GM19351 (cell line): ENCODE measurements around the gene ENOX2.
"Not testable (repeated sequence)": the region's sequence is repeated elsewhere in the genome, so short reads cannot be mapped to it uniquely, and the experiment has no call there.

Experiments
- ATAC-seq: cut with Tn5 transposase; IDR thresholded peaks from one replicate; pipeline ENCODE4 v1.9.1; 2021; ENCODE audit warnings: mild to moderate bottlenecking, moderate library complexity; ENCODE audit not compliant: unreplicated experiment

Gene ENOX2

GRCh38 chrX:130829526-130830515, 73.2 kb downstream of the ENOX2 start:
- ATAC-seq = no peak

DNA sequence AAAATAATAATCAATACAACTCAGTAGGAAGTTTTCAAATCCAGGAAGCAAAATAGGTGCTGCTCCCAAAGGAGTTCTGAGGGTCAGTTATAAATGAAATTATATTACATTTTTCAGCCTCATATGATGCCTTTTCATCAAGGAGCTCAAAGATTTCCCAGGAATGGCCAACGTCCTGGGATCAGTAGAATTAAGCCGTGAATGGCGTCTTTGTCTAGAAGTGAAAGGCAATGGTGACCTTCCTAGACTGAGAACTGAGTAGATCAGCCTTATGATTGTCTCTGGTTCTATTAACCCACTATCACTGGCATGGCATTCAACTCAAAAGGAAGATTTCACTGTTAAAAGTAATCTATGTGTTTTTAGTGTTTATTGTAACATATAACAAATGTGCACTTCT, 74.4 kb downstream of the ENOX2 start:
- no peak for ATAC-seq

- no peak for ATAC-seq
Observed at GRCh38 chrX:130827648-130828047, 75.4 kb downstream of the ENOX2 start.

- ATAC-seq = no peak
Observed at GRCh38 chrX:130826249-130826648, 76.8 kb downstream of the ENOX2 start.

DNA sequence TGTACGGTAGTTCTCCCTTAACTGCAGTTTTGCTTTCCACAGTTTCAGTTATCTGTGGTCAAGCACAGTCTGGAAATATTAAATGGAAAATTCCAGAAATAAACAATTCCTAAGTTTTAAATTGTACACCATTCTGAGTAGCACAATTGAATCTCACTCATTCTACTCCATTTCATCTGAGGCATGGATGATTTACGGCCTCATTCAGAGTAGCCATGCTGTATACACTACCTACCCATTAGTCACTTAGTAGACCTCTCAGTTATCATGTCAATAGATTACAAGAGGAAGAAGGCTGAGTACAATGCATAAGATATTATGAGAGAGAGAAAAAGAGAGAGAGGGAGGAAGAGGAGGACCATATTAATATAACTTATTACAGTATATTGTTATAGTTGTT, 77.5 kb downstream of the ENOX2 start:
- no peak for ATAC-seq

- not testable (repeated sequence) for ATAC-seq
Observed at GRCh38 chrX:130819367-130819766, 83.6 kb downstream of the ENOX2 start.

- not testable (repeated sequence) for ATAC-seq
Observed at GRCh38 chrX:130813932-130814331, 89.1 kb downstream of the ENOX2 start.

GRCh38 chrX:130810561-130810960, 92.4 kb downstream of the ENOX2 start:
- ATAC-seq = no peak

GRCh38 chrX:130805903-130806302, 97.1 kb downstream of the ENOX2 start:
- no peak for ATAC-seq

GRCh38 chrX:130803537-130803936, 99.5 kb downstream of the ENOX2 start:
- ATAC-seq = no peak

DNA sequence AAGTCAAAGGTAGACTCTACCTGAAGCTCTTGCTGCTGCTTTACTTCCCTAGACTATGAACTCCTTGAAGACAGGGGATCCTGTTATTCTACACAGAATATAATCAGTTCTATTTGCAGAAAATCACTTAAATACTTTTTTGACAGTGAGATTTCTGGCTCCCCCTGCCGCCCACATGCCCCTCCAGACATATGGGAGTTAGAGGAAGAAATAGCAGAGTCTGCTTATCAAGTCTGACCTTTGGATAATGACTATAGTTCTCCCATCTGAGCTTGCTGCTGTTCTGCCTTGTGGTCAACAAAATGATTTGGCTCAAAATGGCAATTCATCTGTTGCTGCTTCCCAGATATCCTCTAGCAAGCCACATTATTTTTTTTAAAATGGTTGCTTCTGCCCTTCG, 101.1 kb downstream of the ENOX2 start:
- ATAC-seq = no peak

GRCh38 chrX:130799393-130799792, 103.6 kb downstream of the ENOX2 start:
- ATAC-seq = no peak

- no peak for ATAC-seq
Observed at GRCh38 chrX:130793975-130794374, 109.0 kb downstream of the ENOX2 start.

GRCh38 chrX:130791870-130792269, 111.1 kb downstream of the ENOX2 start:
- ATAC-seq = not testable (repeated sequence)

- no peak for ATAC-seq
Observed at GRCh38 chrX:130789793-130790192, 113.2 kb downstream of the ENOX2 start.

DNA sequence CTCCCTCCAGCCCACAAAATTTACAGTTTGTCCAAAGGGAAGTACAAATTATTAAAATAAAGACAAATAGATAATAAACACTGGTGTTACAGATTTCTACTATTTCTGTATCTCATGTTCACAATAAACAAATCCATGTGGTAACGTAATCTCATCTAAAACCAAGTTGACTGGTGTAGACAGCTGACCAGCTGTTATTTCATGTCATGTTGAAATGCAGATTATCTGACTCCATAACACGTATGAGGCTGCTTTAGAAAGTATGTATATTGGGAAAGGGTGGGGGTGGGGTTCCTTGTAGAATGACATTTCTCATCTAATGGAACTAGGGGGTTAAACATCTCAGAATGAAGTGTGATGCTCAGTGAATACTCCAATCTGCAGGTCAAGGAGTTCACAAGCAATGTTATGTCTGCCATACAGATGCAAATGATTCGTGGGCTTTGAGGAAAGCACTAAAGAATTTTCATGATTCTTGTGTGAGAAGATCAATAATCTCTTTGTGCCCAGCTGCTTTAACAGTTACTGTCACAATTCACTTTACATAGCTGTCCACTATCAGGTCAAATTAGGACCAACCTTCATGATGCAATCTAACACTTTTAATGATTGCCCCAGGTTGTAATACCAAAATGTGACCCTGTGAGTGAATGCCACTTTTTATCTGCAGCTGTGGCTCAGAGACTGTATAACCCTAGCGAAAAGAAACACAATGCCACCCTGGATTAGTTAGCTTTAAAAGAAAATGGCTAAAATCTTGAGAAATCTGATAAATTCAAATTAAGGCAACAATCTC, 114.0 kb downstream of the ENOX2 start:
- no peak for ATAC-seq

GRCh38 chrX:130786030-130786429, 117.0 kb downstream of the ENOX2 start:
- ATAC-seq = no peak

- no peak for ATAC-seq
Observed at GRCh38 chrX:130778773-130779172, 124.2 kb downstream of the ENOX2 start.

- no peak for ATAC-seq
Observed at GRCh38 chrX:130775849-130776248, 127.2 kb downstream of the ENOX2 start.

DNA sequence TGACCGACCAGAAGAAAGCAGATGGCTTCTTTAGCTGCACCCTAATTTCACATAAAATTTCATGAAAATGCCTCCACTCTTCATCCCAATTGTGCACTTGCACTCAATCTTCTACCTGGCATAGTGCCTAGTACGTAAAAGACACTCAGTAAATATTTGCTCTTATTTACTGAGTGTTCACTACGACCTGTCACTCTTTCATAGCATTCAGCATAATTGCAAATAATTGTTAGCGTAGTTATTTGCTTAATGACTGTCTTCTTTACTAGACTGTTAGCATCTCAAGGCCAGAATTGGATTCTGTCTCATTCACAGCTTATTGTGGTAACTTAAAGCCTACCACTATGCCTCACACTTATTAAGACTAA, 130.2 kb downstream of the ENOX2 start:
- no peak for ATAC-seq

DNA sequence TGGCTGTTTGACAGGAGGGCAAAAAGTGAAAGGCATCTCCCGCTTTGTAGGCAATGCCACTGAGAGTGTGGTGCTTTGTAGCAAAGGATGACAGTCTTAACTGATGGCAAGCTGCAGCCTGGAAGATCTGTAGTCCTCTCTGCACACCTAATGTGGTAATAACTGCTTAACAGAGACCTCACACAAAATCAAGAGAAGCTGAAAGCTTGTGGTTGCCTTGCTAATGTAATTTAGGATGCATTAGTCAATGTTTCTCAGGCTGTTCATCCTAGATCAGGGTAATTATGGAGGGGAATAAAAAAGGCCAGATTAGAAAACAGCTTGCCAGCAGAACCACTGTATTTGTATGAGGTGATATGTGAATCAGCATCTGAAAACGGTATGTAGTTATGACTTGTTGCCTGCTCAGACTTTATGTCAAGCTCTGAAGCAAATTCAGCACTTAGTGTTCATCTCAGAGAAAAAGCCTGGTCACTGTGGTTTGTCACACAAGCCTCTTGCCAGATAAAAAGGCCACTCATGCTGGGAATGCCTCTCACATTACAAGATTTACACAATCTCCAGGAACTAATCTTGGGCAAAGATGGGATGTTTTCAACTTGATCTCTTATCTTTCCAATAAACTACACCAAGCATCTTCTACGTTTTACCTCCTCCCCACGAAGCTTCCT, 130.8 kb downstream of the ENOX2 start:
- ATAC-seq = no peak
